GM12892 (cell line): ENCODE data around the gene CXorf66.
"Not testable (repeated sequence)": the region's sequence is repeated elsewhere in the genome, so short reads cannot be mapped to it uniquely, and the experiment has no call there.

Source experiments
- DNase-seq: peaks from one replicate; pipeline ENCODE4 v3.0.0; 2011; ENCODE audit not compliant: insufficient read length
- FAIRE-seq: peaks from 2 replicates; lab custom pipeline; 2011; peaks lifted over from hg19 to GRCh38; lab: Jason Lieb, UNC
- POLR2A ChIP-seq: IDR thresholded peaks from 2 replicates; pipeline ENCODE4 v1.6.1; 2011; ENCODE audit warnings: low read depth, low read length, control low read depth
- POLR2AphosphoS5 ChIP-seq: IDR thresholded peaks from 2 replicates; pipeline ENCODE4 v1.6.1; 2011; ENCODE audit warnings: low read depth, low read length, control low read depth
- TAF1 ChIP-seq: IDR thresholded peaks from 2 replicates; pipeline ENCODE4 v1.6.1; 2011; ENCODE audit warnings: low read depth, mild to moderate bottlenecking, control low read depth, low read length, borderline replicate concordance

CXorf66 gene

DNA sequence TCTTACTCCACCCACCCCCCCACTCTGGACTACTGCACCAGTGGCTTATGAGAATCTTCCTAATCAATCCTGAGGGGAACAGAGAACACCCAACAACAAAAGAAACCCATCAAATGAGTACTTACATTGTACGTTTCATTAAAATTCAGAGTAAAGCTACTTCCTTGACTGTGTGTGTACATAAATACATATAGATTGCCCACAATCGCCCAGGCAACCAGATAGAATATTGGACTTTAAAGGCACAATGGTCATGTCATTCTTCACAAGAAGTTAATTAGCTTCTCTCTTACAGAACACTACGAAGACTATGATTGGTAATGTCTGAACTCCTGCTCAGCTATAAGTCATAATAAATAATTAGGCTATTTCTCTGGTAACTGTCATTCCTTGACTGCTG is 20.2 kb downstream of the CXorf66 start:
- FAIRE-seq (no peak), DNase-seq (no peak)
- TF ChIP-seq POLR2A (no peak), TAF1 (no peak), POLR2AphosphoS5 (no peak)

DNA sequence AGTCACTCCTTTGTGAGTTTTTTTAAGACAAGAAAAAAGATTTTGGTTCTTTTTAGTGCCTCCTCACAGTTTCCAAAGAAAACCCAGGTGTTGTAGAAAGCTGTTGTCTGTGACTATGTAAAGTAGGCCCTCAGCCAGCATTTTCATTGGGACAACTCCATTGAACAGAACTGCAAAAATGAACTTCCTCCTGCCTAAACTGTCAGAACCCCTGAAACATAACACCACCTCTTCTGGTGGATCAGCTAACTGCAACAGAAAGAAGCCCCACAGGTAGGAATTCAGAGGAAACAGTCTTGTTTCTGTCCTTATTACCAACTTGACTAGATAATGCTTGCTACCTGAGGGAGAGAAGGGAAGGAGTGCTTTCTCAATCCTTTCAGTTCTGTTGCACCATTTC is 29.1 kb downstream of the CXorf66 start:
- DNase-seq (no peak), FAIRE-seq (no peak)
- TF ChIP-seq POLR2AphosphoS5 (no peak), TAF1 (no peak), POLR2A (no peak)

DNA sequence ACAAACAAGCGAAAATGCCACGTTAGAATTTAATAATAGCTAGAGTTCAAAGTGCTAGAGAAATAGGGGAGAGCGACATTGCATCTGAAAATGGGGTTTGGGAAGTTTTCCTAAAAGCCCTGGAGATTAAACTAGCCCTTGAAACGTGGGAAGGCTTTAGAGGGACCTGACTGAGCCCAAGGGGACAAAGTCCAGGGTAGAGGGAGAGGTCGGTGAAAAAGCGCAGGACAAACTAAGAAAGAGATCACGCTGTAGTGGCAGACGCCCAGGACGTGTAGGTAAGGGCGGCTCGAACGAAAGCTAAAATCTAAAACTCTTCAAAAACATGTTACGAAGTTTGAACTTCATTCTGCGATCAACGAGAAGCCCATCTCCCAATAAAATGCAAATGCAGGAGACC is 31.4 kb downstream of the CXorf66 start:
- TF ChIP-seq TAF1 (no peak), POLR2AphosphoS5 (no peak), POLR2A (no peak)
- FAIRE-seq (no peak), DNase-seq (no peak)

DNA sequence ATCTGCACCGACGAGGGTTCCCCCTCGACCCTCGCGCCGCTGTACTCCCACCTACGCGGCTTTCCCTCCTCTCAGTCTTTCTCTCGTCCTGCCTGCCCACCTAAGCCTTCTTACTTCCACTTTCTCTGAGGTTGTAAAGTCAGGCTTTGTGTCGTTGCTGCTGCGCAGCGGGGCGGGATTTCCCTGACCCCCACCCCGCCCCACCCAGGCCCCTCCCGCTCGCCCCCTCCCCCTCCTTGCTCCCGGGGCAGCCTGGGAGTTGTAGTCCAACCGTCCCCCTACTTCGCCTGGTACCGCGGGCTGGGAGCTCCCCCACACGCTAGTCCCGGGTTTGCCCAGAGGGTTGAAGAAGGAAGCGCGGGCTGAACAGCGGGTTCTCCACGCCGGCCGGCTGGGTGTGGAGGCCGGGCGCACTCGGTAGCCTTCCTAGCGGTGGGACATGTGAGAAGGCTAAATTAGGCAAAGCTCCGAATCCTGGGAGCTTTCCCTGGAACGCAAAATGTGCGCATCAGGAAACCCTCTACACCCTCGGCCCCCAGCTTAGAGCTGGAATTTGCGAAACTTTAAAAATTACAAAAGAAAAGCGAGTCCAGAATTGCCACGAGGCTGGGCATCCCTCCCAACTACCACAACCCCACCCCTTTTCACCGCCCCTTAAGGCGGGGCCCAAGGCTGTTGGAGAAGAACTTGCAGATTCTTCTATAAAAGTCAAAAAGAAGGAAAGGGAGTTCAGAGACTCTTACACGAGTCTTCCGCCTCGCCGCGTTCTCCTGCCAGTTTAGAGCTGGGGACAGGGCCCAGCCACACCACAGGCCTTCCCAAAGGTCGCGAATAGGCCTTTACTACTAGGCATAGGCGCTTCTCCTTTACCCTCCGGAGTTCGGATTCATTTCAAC is 32.2 kb downstream of the CXorf66 start, which contains the start of gene ATP11C:
Gene ATP11C (minus strand): TSS at position 153 of the 896 bp plus-strand sequence. CDS start 1,011 bp downstream, outside the sequence.
- TF ChIP-seq POLR2AphosphoS5 (peak; percentile 76), TAF1 (peak; percentile 54; the same call in 1 of the 2 replicates), POLR2A (peak; percentile 84)
- DNase-seq = peak; percentile 48
- FAIRE-seq = peak; percentile 84

DNA sequence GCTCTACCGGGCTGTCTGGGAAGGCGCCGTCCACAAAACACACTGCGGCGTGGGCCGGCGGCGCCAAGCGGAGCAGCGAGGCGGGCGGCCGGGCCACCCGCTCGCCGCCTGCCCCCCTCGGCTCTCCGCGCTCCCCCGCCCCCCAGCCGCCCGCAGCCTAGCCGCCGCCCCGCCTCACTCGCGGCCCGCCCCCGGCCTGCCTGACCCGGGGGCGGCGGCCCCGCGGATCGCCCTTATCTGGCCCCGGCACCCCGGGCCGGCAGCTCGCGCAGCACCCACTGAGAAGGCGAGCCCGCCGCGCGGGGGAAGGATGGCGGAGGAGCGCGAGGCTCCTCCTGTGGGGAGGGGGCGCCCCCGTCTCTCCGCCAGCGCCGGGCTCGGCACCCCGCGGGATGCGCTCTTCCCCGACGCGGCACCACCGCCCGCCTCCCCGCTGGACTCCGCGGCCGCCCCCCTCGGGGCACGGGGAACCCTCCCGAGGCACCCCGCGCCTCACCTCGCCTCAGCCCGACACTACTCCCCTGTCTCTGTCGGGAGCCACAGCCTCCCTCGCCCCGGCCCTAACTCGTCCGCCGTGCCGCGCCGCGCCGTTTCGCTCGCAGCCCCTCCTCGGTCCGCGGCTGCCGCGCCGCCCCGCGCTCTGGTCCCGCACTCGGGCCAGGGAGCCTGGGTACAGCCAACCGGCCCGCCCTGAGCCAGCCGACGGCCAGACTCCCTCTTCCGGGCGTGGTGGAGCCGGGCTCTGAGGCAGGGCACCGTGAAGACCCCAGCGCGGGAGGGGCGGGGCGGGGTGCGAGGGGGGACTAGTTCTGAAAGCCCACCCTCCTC is 33.0 kb downstream of the CXorf66 start:
- no peak for FAIRE-seq
- TF ChIP-seq TAF1 (no peak), POLR2AphosphoS5 (no peak; the same call in 1 of the 2 replicates), POLR2A (no peak; the same call in 1 of the 2 replicates)
- DNase-seq = peak; percentile 34

DNA sequence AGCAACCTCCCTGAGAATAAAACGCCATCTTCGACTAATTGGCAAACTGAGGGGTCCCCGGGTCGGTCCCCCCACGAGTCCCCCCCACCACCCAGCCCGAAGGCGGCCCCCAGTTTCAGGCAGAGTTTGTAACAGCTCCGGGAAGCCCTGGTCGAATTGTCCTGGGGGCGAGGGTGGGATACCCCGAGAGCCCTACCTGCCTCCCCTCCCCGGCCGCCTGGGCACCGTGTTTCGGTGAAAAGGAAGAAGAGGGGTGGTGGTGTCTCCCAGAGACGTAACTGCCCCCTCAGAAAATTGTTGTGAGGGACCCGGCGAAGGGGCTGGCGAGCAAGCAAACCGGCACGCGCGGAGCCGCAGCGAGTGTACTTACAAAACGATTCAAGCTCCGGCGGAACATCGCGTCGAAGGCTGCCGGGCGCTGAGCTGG is 33.7 kb downstream of the CXorf66 start:
- FAIRE-seq = no peak
- peak; percentile 13 for DNase-seq

DNA sequence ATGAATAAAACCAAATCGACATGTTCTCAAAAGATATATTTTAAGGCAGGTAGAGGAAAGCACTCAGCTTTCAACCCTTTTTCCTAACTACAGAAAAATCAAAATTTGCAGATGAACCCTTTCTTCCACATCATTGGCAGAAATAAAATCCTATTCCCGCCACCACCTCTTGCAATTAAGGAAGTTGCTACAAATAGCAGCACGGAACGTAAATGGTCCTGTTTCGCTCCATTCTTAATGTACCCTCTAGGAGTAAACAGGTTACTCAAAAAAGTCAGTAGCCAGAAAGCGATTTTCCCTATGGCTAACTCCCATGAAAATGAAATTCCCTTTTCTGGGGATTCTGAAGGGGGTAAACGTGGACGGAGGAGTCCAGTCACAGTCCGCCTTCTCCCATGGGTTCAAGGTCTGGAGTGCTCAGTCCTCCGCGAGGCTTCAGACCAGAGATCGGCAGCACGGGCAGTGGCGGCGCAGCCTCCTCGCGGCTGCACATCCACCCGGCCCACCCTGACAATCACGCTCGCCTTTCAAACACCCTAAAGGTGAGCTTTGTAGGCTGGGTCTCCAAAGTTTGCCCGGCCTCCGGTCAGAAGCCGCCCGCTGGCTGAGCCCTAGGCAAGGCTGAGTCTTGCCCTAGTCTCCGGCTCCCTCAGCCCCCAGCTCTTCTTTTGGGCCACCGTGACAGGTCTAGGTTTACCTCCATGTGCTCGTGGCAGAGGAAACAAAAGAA is 34.2 kb downstream of the CXorf66 start:
- DNase-seq (peak; percentile 8), FAIRE-seq (peak; percentile 69)

More for the DNA sequence above, 33.7 kb downstream of the CXorf66 start:
- TF ChIP-seq POLR2AphosphoS5 (no peak), POLR2A (no peak), TAF1 (no peak)

DNA sequence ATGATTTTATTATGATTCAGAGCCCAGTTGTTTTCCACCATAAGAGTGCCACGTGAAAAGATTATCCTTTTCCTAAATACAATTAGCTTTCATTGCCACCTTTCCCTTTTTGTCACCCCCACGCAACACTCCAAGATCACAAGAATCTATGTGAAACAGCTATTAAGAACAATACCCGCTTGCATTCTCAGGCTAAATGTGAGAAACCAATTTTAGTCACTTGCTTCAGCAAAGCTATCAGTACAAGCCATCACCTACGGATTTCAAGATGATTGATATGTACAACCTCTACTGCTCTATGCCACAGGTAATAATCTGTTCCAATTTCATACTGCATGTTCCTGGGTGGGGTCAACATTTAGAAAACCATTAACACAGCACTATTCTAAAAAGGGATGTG is 34.9 kb downstream of the CXorf66 start:
- FAIRE-seq (peak; percentile 69), DNase-seq (no peak)
- no peak for TF ChIP-seq TAF1
- no peak for TF ChIP-seq POLR2AphosphoS5
- no peak for TF ChIP-seq POLR2A

More for the DNA sequence above, 34.2 kb downstream of the CXorf66 start:
- no peak for TF ChIP-seq POLR2A
- TF ChIP-seq TAF1 = no peak
- no peak for TF ChIP-seq POLR2AphosphoS5

DNA sequence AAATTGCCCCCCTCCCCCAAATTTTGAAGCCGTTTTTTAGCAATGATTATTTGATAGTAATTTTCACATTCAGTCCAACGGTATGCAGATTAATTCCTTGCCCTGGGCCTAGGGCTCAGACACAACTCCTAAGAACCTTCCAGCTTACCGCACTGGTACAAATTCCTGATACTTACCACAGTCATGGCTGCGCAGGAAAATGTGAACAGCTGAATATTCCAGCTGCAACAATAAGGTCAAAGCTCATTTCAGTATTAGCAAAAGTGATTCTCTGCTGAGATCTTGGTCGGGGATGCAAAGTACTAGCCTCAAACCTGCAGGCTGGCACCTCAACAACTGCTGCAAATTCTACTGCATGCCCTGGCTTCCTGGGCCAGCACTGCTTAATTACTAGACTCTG is 35.4 kb downstream of the CXorf66 start:
- DNase-seq (no peak), FAIRE-seq (no peak)

DNA sequence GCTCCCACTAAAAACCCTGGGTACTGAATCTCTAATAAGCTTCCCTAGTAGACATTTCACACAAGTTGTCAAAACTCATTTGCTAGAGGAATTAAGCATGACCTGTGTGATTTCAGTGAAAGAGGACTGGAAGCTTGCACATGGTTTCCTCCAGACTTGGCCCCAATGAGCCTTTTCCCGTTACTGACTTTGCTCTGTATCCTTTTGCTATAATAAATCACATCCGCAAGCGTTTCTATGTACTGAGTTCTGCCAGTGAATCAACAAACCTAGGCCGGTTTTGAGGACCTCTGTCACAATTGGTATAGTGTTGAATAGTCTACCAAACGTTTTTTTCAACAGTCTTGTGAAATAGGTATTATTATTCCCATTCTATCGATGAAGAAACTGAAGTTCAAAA is 40.6 kb downstream of the CXorf66 start:
- TF ChIP-seq TAF1 (no peak), POLR2AphosphoS5 (no peak), POLR2A (no peak)
- no peak for FAIRE-seq
- DNase-seq = no peak

More for the DNA sequence above, 35.4 kb downstream of the CXorf66 start:
- TF ChIP-seq POLR2AphosphoS5 = no peak
- no peak for TF ChIP-seq TAF1
- no peak for TF ChIP-seq POLR2A

DNA sequence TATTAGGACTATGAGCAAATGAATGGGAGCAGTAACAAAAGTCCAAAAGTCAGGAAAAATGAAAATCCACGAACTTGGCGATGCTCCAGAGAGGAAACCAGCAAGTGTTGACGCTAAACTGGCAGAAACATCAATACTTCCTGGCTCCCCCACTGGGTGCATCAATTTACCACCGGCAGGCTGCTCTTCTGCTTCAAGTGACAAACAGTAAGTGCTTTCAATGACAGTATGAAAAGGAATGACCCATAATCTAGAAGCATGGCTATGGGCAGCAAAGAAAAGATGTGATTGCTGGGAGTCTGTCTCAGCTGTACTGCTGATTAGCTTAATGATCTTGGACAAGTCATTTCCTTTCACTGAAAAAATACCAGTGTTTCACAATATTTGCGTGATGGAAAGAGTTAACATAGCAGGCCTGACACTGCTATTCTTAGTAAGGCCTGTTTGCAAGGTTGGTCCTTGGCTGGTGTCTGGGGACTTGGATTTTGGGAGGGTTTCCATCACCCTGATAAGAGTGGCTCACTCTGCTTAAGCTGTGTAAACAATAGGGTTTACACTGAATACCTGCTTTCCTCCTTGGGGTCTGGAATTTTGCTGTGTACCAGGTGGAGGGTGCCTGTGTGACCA is 41.1 kb downstream of the CXorf66 start:
- DNase-seq (no peak), FAIRE-seq (no peak)
- TF ChIP-seq TAF1 (no peak), POLR2A (no peak), POLR2AphosphoS5 (no peak)

DNA sequence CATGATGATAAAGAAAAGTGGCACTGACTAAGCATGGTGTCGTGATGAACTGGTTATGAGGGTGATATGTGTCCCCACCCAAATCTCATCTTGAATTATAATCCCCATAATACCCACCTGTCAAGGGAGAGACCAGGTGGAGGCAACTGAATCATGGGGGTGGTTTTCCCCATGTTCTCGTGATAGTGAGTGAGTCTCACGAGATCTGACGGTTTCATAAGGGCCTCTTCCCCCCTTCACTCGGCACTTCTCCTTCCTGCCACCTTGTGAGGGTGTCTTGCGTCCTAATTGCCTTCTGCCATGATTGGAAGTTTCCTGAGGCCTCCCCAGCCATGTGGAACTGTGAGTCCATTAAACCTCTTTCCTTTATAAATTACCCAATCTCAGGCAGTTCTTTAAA is 44.2 kb downstream of the CXorf66 start:
- DNase-seq, FAIRE-seq: not testable (repeated sequence)
